KMS-11 (cell line): Measurements from ENCODE around the gene CYBRD1.
"Not testable (repeated sequence)": the region's sequence is repeated elsewhere in the genome, so short reads cannot be mapped to it uniquely, and the experiment has no call there.

Experiments used
- H2AFZ ChIP-seq: fragments of 200-600 bp; sonication (generic); 2 replicates; pipeline ENCODE4 v1.6.1; 2016; ENCODE audit warnings: antibody characterized with exemption, mixed run types, low read depth
- H3K27ac ChIP-seq: fragments of 200-600 bp; sonication (generic); 2 replicates; pipeline ENCODE4 v1.6.1; 2016; ENCODE audit warnings: mild to moderate bottlenecking, mixed run types
- H3K27me3 ChIP-seq: fragments of 200-600 bp; sonication (generic); 2 replicates; pipeline ENCODE4 v1.6.1; 2017; ENCODE audit warnings: mild to moderate bottlenecking, low read depth, mixed run types, moderate library complexity; ENCODE audit not compliant: insufficient read depth
- H3K36me3 ChIP-seq: fragments of 200-600 bp; sonication (generic); 2 replicates; pipeline ENCODE4 v1.6.1; 2017; ENCODE audit warnings: mild to moderate bottlenecking, mixed run types; ENCODE audit not compliant: insufficient read depth
- H3K4me1 ChIP-seq: fragments of 200-600 bp; sonication (generic); 2 replicates; pipeline ENCODE4 v1.6.1; 2016; ENCODE audit warnings: mild to moderate bottlenecking, low read depth, mixed run types; ENCODE audit not compliant: poor library complexity, severe bottlenecking
- H3K4me2 ChIP-seq: fragments of 200-600 bp; sonication (generic); 2 replicates; pipeline ENCODE4 v1.7.0; 2016; ENCODE audit warnings: mild to moderate bottlenecking, mixed run types
- H3K4me3 ChIP-seq: fragments of 200-600 bp; sonication (generic); IDR thresholded peaks from 2 replicates; pipeline ENCODE4 v1.6.1; 2017; ENCODE audit warnings: low read depth, low read length, mixed read lengths; ENCODE audit not compliant: insufficient read depth
- H3K79me2 ChIP-seq: fragments of 200-600 bp; sonication (generic); 2 replicates; pipeline ENCODE4 v1.6.1; 2016; ENCODE audit warnings: low read depth, mixed run types; ENCODE audit not compliant: insufficient read depth
- H3K9ac ChIP-seq: fragments of 200-600 bp; sonication (generic); 2 replicates; pipeline ENCODE4 v1.6.1; 2016; ENCODE audit warnings: mild to moderate bottlenecking, mixed run types
- H4K20me1 ChIP-seq: fragments of 200-600 bp; sonication (generic); 2 replicates; pipeline ENCODE4 v1.6.1; 2016; ENCODE audit warnings: mild to moderate bottlenecking, mixed run types; ENCODE audit not compliant: insufficient read depth
- CTCF ChIP-seq: fragments of 200-600 bp; sonication (generic); conservative IDR thresholded peaks from 2 replicates; pipeline ENCODE4 v1.6.1; 2017; ENCODE audit warnings: low read depth, mild to moderate bottlenecking, antibody characterized with exemption, low read length, moderate library complexity, mixed read lengths

Gene CYBRD1

GRCh38 chr2:171492664-171493063, 29.6 kb upstream of the CYBRD1 start:
- Histone ChIP-seq H4K20me1 (no peaks in the 10 kb centered on the region), H3K9ac (no peak overlapping the region), H3K36me3 (no peaks in the 10 kb centered on the region), H3K4me3 (no peak overlapping the region), H3K79me2 (no peaks in the 10 kb centered on the region), H3K4me1 (no peaks in the 10 kb centered on the region), H3K27ac (no peak overlapping the region), H3K4me2 (no peak overlapping the region), H3K27me3 (no peaks in the 10 kb centered on the region), H2AFZ (no peak overlapping the region)
- TF ChIP-seq CTCF = no peak

GRCh38 chr2:171497664-171498063, 24.6 kb upstream of the CYBRD1 start:
- H3K4me1 ChIP-seq, H3K9ac ChIP-seq, H3K79me2 ChIP-seq, H3K36me3 ChIP-seq, H3K4me2 ChIP-seq, H3K27ac ChIP-seq, H3K27me3 ChIP-seq, H3K4me3 ChIP-seq, H2AFZ ChIP-seq, H4K20me1 ChIP-seq: not testable (repeated sequence)

- Histone ChIP-seq H3K27ac (no peak overlapping the region), H3K4me2 (no peak overlapping the region), H2AFZ (no peak overlapping the region), H3K4me1 (no peaks in the 10 kb centered on the region), H3K4me3 (no peak overlapping the region), H3K36me3 (no peaks in the 10 kb centered on the region), H3K27me3 (no peaks in the 10 kb centered on the region), H3K9ac (no peak overlapping the region), H3K79me2 (no peaks in the 10 kb centered on the region), H4K20me1 (no peaks in the 10 kb centered on the region)
- no peak for TF ChIP-seq CTCF
Measured at GRCh38 chr2:171505374-171505773, 16.9 kb upstream of the CYBRD1 start.

GRCh38 chr2:171509945-171510731, 12.1 kb upstream of the CYBRD1 start:
- no peak for TF ChIP-seq CTCF
- Histone ChIP-seq H2AFZ (no peak overlapping the region), H3K27me3 (no peaks in the 10 kb centered on the region), H3K4me1 (no peaks in the 10 kb centered on the region), H3K4me2 (no peak overlapping the region), H3K36me3 (no peaks in the 10 kb centered on the region), H4K20me1 (no peaks in the 10 kb centered on the region), H3K27ac (no peak overlapping the region), H3K4me3 (no peak overlapping the region), H3K79me2 (no peaks in the 10 kb centered on the region), H3K9ac (no peak overlapping the region)

- Histone ChIP-seq H2AFZ (no peak overlapping the region), H3K36me3 (no peaks in the 10 kb centered on the region), H3K4me2 (no peak overlapping the region), H3K9ac (no peak overlapping the region), H3K27ac (no peak overlapping the region), H3K79me2 (no peaks in the 10 kb centered on the region), H3K4me3 (no peak overlapping the region), H4K20me1 (no peaks in the 10 kb centered on the region), H3K27me3 (no peaks in the 10 kb centered on the region), H3K4me1 (no peaks in the 10 kb centered on the region)
- TF ChIP-seq CTCF = no peak
Measured at GRCh38 chr2:171512014-171512413, 10.3 kb upstream of the CYBRD1 start.
